Natural killer cell treated with Interleukin-12 subunit alpha and Interleukin-12 subunit beta and Interleukin-15 and Interleukin-18, amount 100 ng/mL, for 72 hours (primary cell): ENCODE data around the gene CFAP46. TPM values are rescaled to one million over a fixed set of nuclear protein-coding genes. Genes with fewer than 3 reads are reported as not detected.
A peak's percentile ranks its signal among the peaks of the same experiment; 100 is the strongest.
"Not testable (repeated sequence)": the region's sequence is repeated elsewhere in the genome, so short reads cannot be mapped to it uniquely, and the experiment has no call there.

Experiments
- ATAC-seq, 2 donors: fragments of 150-1000 bp; cut with Tn5 transposase in 1 of 2; sonication (Bioruptor Pico), chemical (Tn5 transposase) in 1 of 2; 2 replicates each; pipeline ENCODE4 v1.10.0; 2021
- DNase-seq: peaks from one replicate; pipeline ENCODE4 v3.0.0; 2022; ENCODE audit warnings: low spot score
- H3K27ac Mint-ChIP-seq, 2 donors: 1 replicate in 1 of 2; 2 replicates in 1 of 2; pipeline ENCODE4 v1.8.0; 2022; ENCODE audit warnings: mixed read lengths in 2 of 2, mild to moderate bottlenecking in 1 of 2, moderate library complexity in 1 of 2
- H3K27me3 Mint-ChIP-seq, 2 donors: 1 replicate in 1 of 2; 2 replicates in 1 of 2; pipeline ENCODE4 v1.8.0; 2022; ENCODE audit warnings: mixed read lengths in 2 of 2
- H3K36me3 Mint-ChIP-seq: one replicate; pipeline ENCODE4 v1.8.0; 2022; ENCODE audit warnings: mixed read lengths
- H3K4me1 Mint-ChIP-seq, 2 donors: 1 replicate in 1 of 2; 2 replicates in 1 of 2; pipeline ENCODE4 v1.8.0; 2022; ENCODE audit warnings: low read depth in 2 of 2, mixed read lengths in 2 of 2, mild to moderate bottlenecking in 1 of 2
- H3K4me3 Mint-ChIP-seq: one replicate; pipeline ENCODE4 v1.8.0; 2022; ENCODE audit warnings: mixed read lengths
- H3K9me3 Mint-ChIP-seq: 2 replicates; pipeline ENCODE4 v1.8.0; 2022; ENCODE audit warnings: mixed read lengths
- total RNA-seq, 2 donors: library from RNA; stranded (reverse); gene quantifications; one replicate each; pipeline ENCODE4 v1.2.3, GENCODE V29; 2022

Gene CFAP46
- total RNA-seq, 2 donors from 2014 or later, result 0.19 TPM; not detected in 1

DNA sequence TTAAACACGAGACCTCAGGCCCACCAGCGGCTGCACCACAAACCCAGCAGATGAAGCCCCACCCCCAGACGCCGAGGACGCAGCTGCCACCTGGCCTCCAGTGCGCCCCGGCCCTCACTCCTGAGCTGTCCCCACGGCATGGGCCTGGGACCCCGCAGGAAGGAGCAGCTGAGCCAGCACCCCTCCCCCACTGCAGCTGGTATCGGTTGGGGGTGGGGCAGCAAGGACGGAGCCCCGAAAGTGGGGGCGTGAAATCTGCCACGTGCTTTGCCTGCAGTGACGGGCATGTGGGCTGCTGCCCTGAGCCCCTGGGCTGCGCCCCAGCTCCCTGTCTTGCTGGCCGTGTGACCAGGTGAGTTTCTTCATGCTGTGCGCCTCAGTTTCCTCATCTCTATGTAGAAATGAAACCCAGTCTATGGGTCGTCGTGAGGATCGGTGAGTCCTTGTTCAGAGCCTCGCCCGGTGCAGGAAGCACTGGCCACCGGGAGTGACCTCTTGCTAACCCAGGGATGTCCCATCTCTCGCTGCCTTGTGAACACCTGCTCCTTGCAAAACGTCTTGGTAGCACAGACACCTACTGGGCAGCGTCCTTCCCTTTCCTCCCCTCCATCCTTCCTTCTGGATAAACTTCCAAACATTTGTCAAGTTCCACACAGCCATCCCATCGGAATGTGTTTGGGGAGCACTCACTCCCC, 32.0 kb downstream of the CFAP46 start:
- Mint-ChIP-seq H3K27me3 (no peaks in the 10 kb centered on the region), H3K4me1 (peaks cover 1 to 6% of the 10 kb centered on the region in 2 donors), H3K27ac (no peak overlapping the region), H3K4me3 (no peak overlapping the region), H3K36me3 (no peaks in the 10 kb centered on the region), H3K9me3 (no peaks in the 10 kb centered on the region)
- DNase-seq, result no peak
- no peak for ATAC-seq

DNA sequence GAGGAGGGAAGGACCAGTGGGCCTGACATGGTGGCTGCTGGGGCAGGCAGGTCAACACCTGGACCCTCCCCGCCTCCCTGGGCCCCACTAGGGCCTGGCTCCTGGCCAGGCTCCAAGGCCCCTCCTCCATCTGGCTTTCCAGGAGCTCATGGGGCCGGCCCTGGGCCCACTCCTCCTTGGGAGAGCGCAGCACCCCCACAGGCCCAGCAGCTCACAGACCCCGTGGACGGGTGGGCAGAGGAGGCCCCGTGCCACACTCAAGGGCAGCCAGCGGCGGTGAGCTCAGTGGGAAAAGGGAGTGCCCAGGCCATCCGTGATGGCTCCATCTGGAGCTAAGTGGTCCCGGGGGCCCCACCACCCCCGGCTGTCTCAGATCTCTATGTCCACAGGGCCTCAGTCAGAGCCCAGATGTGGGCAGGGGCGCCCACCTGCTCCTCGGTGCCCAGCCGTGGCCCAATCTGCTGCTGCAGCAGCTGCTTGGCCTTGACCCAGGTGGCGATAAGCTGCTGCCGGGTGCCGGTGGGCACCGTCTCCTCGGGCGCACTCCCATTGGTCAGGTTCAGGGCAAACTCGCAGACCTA, 32.8 kb downstream of the CFAP46 start:
- Mint-ChIP-seq H3K36me3 (no peaks in the 10 kb centered on the region), H3K9me3 (no peaks in the 10 kb centered on the region), H3K4me3 (no peak overlapping the region), H3K27ac (no peak overlapping the region), H3K27me3 (peaks cover 7% of the 10 kb centered on the region in 2 donors), H3K4me1 (peaks cover 9 to 13% of the 10 kb centered on the region in 2 donors)
- ATAC-seq (no peak), DNase-seq (no peak)

DNA sequence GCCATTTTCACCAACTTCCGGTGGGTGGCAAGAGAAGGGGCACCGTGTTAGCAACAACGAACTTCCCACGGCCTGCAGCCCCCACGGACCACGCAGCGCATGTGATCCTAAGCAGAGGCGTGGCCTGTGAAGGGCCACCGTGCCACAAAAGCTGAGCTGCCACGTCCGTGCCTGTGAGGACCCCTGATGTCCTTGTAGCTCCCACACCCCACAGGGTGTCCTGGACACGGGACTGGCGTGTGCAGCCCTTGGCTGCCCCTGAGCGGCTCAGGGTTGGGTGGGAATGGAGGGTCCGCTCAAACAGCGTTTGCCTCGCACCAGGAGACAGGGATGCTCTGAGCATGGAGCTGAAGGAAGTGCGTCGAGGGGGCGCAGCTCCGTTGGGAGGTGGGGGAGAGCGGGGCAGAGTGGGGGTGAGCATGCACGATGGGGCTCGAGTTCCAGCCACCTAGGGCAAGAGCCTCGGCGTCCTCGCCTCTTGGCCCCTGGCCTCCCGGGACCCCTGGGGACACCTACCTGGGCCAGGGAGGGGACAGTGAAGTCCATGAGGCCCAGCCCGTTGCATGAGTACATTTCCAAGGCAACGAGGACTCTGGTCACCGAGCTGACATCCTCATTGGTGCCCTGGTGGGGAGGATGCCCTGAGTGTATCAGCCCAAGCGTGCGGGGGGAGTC, 33.6 kb downstream of the CFAP46 start:
- Mint-ChIP-seq H3K27me3 (peaks cover 7 to 10% of the 10 kb centered on the region in 2 donors), H3K9me3 (no peaks in the 10 kb centered on the region), H3K4me1 (peaks cover 11 to 15% of the 10 kb centered on the region in 2 donors), H3K4me3 (no peak overlapping the region), H3K27ac (no peak overlapping the region), H3K36me3 (no peaks in the 10 kb centered on the region)
- no peak for DNase-seq
- no peak for ATAC-seq

DNA sequence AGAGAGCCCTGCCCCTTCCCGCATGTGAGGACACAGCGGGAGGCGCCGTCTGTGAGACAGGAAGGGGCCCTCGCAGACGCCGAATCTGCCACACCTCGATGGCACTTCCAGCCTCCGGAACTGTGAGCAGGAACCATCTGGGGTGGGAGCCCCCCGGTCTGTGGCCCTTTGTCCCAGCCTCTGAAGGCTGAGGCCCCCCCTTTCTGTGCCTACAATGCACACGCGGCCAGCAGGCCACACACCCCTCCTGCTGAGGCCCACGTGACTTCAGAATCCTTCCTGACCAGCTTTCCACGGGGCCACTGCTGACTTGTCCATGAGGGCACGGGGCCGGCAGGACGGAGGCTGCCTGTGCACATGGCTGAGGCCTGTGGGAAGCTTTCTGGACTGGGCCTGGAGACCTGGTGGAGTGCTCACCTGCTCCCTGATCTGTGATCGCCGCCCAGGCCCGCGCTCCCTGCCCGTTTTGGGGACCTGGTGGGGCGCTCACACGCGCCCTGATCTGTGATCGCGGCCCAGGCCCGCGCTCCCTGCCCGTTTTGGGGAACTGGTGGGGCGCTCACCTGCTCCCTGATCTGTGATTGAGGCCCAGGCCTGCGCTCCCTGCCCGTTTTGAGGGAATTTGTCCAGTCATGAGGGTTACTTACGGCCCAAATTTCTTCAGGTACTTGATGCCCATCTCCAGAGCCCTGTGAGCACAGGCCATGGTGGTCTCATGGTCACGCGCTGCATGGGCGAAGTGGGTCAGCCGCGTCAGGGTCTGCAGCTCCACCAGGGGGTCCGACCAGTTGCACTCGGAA, 34.3 kb downstream of the CFAP46 start:
- Mint-ChIP-seq H3K4me1 (peaks cover 11 to 15% of the 10 kb centered on the region in 2 donors), H3K4me3 (no peak overlapping the region), H3K36me3 (no peaks in the 10 kb centered on the region), H3K27me3 (peaks cover 11 to 17% of the 10 kb centered on the region in 2 donors), H3K27ac (no peak overlapping the region), H3K9me3 (no peaks in the 10 kb centered on the region)
- ATAC-seq, result no peak
- DNase-seq, result peak; percentile 44

DNA sequence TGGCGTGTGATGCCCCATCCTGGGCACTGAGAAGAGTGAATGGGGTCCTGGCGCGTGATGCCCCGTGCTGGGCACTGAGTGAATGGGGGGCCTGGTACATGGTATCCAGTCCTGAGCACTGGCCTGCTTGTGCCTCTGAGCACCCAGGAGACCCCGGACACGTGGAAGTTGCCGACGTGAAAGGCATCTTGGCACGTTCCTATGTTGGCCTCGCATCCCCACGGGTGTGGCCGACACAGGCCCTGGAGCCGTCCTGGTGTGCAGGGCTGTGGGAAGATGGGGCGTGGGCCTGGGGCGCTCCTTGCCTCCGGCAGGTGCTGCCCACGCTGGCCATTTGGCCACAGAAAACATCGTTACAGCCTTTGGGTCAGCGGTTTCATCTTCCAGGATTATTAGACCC, 35.5 kb downstream of the CFAP46 start:
- ATAC-seq (no peak), DNase-seq (no peak)
- no peak overlapping the region for H3K4me3 Mint-ChIP-seq
- peaks cover 9 to 11% of the 10 kb centered on the region in 2 donors for H3K4me1 Mint-ChIP-seq
- no peak overlapping the region for H3K27ac Mint-ChIP-seq
- H3K27me3 Mint-ChIP-seq, result peaks cover 14 to 25% of the 10 kb centered on the region in 2 donors
- no peaks in the 10 kb centered on the region for H3K36me3 Mint-ChIP-seq
- H3K9me3 Mint-ChIP-seq, result no peaks in the 10 kb centered on the region

DNA sequence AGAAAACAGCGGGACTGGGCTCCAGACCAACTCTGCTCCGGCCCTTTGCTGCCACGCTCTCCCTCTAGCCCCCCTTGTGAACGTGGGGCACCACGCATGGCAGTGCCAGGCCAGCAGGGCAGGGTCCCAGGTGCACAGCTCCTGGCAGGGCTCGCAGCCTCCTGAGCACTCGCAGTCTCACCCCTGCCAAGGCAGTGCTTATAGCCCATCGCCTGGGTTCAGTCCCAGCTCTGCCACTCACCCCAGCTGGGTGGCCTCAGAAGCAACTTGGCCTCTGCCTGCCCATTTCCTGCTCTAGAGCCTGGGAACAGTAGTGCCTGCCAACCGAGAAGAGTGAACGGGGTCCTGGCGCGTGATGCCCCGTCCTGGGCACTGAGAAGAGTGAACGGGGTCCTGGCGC, 36.3 kb downstream of the CFAP46 start:
- Mint-ChIP-seq H3K4me1 (peaks cover 8 to 11% of the 10 kb centered on the region in 2 donors), H3K9me3 (no peaks in the 10 kb centered on the region), H3K36me3 (no peaks in the 10 kb centered on the region), H3K4me3 (no peak overlapping the region), H3K27ac (no peak overlapping the region), H3K27me3 (peaks cover 14 to 30% of the 10 kb centered on the region in 2 donors)
- DNase-seq (no peak), ATAC-seq (no peak)

DNA sequence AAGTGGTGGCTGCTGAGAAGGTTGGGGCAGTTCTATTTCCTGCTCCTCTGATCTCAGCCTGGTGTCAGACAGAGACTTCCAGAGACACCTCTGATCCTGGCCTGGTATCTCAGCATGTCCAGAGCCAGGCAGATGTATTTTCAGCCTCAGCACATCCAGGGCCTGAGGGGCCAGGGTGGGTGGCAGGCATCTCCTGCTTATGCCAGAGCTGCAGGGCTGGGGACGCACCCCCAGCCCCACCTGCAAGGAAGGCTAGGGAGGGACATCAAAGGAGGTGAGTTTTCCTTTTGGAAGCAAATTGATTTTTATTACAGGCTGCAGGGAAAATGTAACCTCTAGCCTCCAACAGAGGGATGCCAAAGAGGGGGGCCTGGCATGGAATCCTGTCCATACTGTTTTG, 36.7 kb downstream of the CFAP46 start:
- Mint-ChIP-seq H3K4me3 (no peak overlapping the region), H3K36me3 (no peaks in the 10 kb centered on the region), H3K9me3 (no peaks in the 10 kb centered on the region), H3K4me1 (peaks cover 8 to 11% of the 10 kb centered on the region in 2 donors), H3K27ac (no peak overlapping the region), H3K27me3 (peaks cover 14 to 34% of the 10 kb centered on the region in 2 donors)
- DNase-seq (peak; percentile 46), ATAC-seq (no peak)

DNA sequence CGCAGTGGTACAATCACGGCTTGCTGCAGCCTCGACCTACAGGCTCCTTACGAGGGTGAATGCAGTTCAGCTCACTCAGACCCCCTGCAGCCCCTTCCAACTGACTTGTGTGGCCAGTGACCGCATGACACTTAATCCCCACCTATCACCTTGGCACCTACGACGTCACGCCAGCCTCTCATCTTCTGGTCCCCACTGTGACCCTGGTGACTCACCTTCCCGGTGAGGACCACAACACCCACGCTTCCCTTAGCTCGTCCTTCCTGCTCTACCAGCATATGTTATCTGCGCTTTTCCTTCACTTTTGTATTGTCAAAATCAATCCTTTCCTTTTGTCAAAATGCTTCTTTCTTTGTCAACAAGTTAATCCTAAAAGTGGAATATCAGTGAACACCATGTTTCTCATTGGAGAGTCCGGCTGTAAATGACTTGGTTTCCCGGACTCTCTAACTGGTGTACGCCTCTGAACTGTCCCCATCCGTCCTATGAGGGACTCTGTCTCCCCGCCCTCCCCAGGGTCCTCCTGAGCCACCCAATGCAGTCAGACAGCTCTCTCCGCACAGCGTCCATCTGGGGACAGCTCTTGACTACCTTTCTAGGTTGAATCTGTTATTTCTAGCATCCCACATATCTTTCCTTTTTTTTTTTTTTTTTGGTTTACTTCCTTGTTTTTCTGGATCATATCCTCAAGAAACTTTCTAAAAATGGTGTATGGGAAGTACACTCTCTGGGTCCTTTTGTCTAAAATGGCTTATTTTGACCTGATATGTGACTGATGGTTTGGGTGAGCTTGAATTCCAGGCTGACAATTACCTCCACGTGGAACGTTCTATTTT, 37.3 kb downstream of the CFAP46 start:
- Mint-ChIP-seq H3K4me1 (peaks cover 8 to 11% of the 10 kb centered on the region in 2 donors), H3K9me3 (no peaks in the 10 kb centered on the region), H3K4me3 (peak overlapping the region; percentile 16), H3K27ac (no peak overlapping the region), H3K27me3 (peaks cover 14 to 36% of the 10 kb centered on the region in 2 donors), H3K36me3 (no peaks in the 10 kb centered on the region)
- DNase-seq (peak; percentile 62), ATAC-seq (peak; percentile 52 to 61)

DNA sequence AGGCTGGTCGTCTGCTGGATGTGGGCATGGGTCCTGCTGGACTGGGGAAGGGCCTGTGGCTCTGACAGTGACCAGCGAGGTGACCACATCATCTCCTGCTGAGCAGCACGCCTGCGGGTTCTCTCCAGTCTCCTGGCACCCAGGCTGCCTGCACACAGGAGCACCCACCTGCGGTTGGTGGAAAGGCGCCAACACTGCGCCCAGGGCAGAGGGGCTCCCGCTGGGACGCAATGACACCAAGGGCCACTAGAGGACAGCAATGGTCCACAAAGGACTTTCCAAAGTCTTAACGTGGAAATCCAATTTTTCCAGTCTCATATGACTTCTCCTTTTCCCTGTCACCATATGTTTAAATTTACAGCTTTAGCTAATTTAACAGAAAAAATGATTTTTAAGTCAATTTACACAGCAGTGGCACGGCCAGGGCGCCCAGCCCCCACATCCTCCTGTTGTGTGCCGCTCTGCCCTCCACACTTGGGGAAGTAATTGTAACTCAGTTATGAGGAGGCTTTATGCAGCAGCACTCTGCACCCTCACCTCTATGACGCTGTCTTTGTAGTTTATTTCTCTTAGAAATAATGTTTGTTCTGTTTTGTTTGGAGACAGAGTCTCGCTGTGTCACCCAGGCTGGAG, 38.1 kb downstream of the CFAP46 start:
- H3K4me1 Mint-ChIP-seq, result peaks cover 8 to 11% of the 10 kb centered on the region in 2 donors
- ATAC-seq (peak in 1 of 2 donors; percentile 54), DNase-seq (peak; percentile 63)
- no peaks in the 10 kb centered on the region for H3K9me3 Mint-ChIP-seq
- H3K27me3 Mint-ChIP-seq, result peaks cover 14 to 36% of the 10 kb centered on the region in 2 donors
- no peaks in the 10 kb centered on the region for H3K36me3 Mint-ChIP-seq
- no peak overlapping the region for H3K27ac Mint-ChIP-seq
- H3K4me3 Mint-ChIP-seq, result peak overlapping the region; percentile 16

DNA sequence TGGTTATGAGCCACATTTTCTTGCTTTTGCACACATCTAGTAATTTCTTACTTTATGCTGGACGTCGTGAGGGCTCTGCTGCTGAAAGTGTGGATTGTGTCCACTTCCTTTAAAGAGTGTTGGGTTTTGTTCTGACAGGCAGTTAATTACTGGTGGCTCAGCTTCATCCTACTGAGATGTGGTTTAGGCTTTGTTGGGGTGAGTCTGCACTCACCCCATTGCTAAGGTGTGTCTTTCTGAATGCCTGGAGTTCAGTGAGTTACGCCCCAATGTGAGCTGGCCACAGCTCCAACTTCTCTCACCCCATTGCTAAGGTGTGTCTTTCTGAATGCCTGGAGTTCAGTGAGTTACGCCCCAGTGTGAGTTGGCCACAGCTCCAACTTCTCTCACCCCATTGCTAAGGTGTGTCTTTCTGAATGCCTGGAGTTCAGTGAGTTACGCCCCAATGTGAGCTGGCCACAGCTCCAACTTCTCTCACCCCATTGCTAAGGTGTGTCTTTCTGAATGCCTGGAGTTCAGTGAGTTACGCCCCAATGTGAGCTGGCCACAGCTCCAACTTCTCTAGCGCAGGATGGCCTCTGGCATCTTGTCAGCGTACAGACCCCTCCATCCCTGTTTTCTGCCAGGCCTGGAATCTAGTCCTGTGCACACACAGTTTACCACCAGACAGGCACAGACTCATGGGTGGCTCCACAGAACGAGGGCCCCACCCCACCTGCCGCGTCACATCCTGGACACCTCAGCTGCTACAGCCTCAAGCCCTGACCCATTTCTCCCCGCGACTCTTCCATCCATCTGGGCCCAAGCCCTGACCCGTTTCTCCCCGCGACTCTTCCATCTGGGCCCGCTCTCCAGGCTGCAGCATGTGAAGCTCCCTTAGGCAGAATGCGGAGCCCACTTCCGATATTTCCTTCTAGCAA, 39.5 kb downstream of the CFAP46 start:
- not testable (repeated sequence) for H3K27ac Mint-ChIP-seq, H3K4me3 Mint-ChIP-seq, ATAC-seq, H3K36me3 Mint-ChIP-seq, H3K9me3 Mint-ChIP-seq
- DNase-seq, result peak; percentile 54
- H3K27me3 Mint-ChIP-seq, result peaks cover 14 to 36% of the 10 kb centered on the region in 2 donors
- peaks cover 8 to 11% of the 10 kb centered on the region in 2 donors for H3K4me1 Mint-ChIP-seq

DNA sequence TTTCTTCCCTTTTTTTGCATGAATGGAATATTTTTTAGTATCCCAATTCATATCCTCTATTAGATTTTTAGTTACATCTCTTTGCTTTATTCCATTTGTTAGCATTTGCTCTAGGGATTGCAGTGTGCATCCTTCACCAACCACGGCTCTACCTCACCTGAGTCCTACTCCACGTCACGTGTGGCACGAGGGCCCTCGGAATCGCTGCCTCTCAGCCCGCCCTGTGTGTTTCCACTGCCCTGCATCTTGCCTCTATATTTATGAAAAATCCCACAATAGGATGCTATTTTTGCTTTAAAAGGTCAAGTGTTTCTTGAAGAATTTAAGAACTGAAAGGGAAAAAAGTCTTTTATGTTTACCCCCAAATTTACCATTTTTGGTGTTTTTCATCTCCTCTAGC, 41.0 kb downstream of the CFAP46 start:
- H3K4me1 Mint-ChIP-seq, result peaks cover 8 to 11% of the 10 kb centered on the region in 2 donors
- H3K9me3 Mint-ChIP-seq, result no peaks in the 10 kb centered on the region
- ATAC-seq (no peak), DNase-seq (no peak)
- no peaks in the 10 kb centered on the region for H3K36me3 Mint-ChIP-seq
- H3K27ac Mint-ChIP-seq, result no peak overlapping the region
- H3K4me3 Mint-ChIP-seq, result no peak overlapping the region
- peaks cover 16 to 36% of the 10 kb centered on the region in 2 donors for H3K27me3 Mint-ChIP-seq
